Activated CD4-positive, alpha-beta T cell treated with anti-CD3 and anti-CD28 coated beads, Interleukin-2, amount 10 ng/mL, durations not matched to agents 7 days and 5 days (primary cell): ENCODE measurements around the gene ZNF148. TPM values are rescaled to one million over a fixed set of nuclear protein-coding genes. Genes with fewer than 3 reads are reported as not detected.

Experiments
- CTCF ChIA-PET: fragments of 350-600 bp; sonication (Branson Sonifier 250); formaldehyde crosslinking; loops from one replicate; lab custom pipeline; 2021; ENCODE audit warnings: antibody characterized with exemption; lab: Charles Lee
- POLR2A ChIA-PET: fragments of 350-600 bp; sonication (Branson Sonifier 250); formaldehyde crosslinking; loops from one replicate; lab custom pipeline; 2021; ENCODE audit warnings: antibody characterized with exemption; lab: Charles Lee
- DNase-seq: peaks from one replicate; pipeline ENCODE4 v3.0.0-alpha.2; 2020
- H3K27ac Mint-ChIP-seq: one replicate; pipeline ENCODE4 v1.8.0; 2021; ENCODE audit warnings: mild to moderate bottlenecking, moderate library complexity, mixed read lengths
- H3K27me3 Mint-ChIP-seq: one replicate; pipeline ENCODE4 v1.8.0; 2021; ENCODE audit warnings: mixed read lengths
- H3K36me3 Mint-ChIP-seq: one replicate; pipeline ENCODE4 v1.8.0; 2021; ENCODE audit warnings: low read depth, mixed read lengths
- H3K4me1 Mint-ChIP-seq: one replicate; pipeline ENCODE4 v1.8.0; 2021; ENCODE audit warnings: mixed read lengths
- H3K4me3 Mint-ChIP-seq: one replicate; pipeline ENCODE4 v1.8.0; 2021; ENCODE audit warnings: mild to moderate bottlenecking, moderate library complexity, mixed read lengths
- H3K9me3 Mint-ChIP-seq: one replicate; pipeline ENCODE4 v1.8.0; 2021; ENCODE audit warnings: mixed read lengths
- total RNA-seq, 2 experiments: library from RNA; stranded (reverse); gene quantifications; one replicate each; pipeline ENCODE4 v1.2.3, GENCODE V29; 2021

Gene ZNF148
- total RNA-seq, 2 experiments from 2014 or later, result 39.3 to 46.1 TPM

DNA sequence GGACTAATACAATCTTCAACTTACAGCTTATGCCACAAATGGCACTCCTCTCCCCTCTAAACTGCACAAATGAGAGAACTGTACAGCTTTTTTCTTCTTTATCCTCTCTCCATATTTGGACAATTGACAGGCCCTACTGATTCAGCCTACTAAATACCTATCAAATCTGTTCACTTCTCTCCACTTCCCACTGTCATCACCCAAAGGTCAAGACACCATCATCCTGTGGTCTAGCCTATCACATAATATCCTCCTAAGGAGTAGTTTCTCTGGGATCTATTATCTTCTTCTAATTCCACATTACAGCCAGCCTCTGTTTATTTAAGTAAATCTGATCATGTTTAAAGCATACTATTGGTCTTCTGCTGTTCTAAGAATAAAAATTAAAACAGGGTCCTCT lies 129.6 kb downstream of the ZNF148 start:
- Mint-ChIP-seq H3K4me3 (no peak overlapping the region), H3K4me1 (peaks cover 4% of the 10 kb centered on the region), H3K27ac (no peak overlapping the region), H3K27me3 (no peaks in the 10 kb centered on the region), H3K9me3 (no peaks in the 10 kb centered on the region), H3K36me3 (peaks cover 25% of the 10 kb centered on the region)
- ChIA-PET POLR2A (no interaction called here), CTCF (no interaction called here)
- DNase-seq, result no peak

DNA sequence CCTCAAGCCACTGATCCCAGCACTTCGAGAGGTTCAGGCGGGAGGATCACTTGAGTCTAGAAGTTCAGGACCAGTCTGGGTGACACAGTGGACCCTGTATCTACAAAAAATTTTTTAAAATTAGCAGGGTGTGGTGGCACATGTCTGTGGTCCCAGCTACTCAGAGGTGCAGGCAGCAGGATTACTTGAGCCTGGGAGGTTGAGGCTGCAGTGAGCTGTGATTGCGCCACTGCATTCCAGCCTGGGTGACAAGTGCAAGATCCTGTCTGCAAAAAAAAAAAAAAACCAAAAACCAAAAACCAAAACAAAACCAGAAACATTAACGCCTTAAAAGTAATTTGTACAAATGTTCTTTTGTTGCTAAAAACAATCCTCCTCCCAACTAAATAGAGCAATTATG lies 134.6 kb downstream of the ZNF148 start:
- H3K27ac Mint-ChIP-seq, result no peak overlapping the region
- POLR2A ChIA-PET, result no interaction called here
- no peak for DNase-seq

DNA sequence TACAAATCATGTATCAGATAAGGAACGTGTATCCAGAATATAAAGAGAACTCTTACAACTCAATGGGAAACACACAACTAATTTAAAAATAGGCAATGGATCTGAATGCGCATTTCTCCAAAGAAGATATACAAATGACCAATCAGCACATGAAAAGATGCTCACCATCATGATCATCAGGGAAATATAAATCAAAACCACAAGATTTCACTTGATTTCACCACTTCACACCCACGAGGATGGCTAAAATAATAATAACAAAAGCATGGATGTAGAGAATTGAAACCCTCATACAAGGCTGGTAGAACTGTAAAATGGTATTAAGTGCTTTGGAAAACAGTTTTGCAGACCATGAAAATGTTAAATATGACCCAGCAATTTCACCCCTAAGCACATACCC lies 135.9 kb downstream of the ZNF148 start:
- peaks cover 3% of the 10 kb centered on the region for H3K4me1 Mint-ChIP-seq
- H3K9me3 Mint-ChIP-seq, result peaks cover 9% of the 10 kb centered on the region
- DNase-seq, result no peak
- H3K27ac Mint-ChIP-seq, result no peak overlapping the region
- POLR2A ChIA-PET, result no interaction called here
- H3K36me3 Mint-ChIP-seq, result peaks cover 42% of the 10 kb centered on the region
- CTCF ChIA-PET, result no interaction called here
- H3K4me3 Mint-ChIP-seq, result no peak overlapping the region
- H3K27me3 Mint-ChIP-seq, result no peaks in the 10 kb centered on the region

More for the DNA sequence above, 134.6 kb downstream of the ZNF148 start:
- Mint-ChIP-seq H3K4me3 (no peak overlapping the region), H3K9me3 (peaks cover 7% of the 10 kb centered on the region), H3K36me3 (peaks cover 43% of the 10 kb centered on the region), H3K27me3 (no peaks in the 10 kb centered on the region), H3K4me1 (peaks cover 3% of the 10 kb centered on the region)
- CTCF ChIA-PET, result no interaction called here

DNA sequence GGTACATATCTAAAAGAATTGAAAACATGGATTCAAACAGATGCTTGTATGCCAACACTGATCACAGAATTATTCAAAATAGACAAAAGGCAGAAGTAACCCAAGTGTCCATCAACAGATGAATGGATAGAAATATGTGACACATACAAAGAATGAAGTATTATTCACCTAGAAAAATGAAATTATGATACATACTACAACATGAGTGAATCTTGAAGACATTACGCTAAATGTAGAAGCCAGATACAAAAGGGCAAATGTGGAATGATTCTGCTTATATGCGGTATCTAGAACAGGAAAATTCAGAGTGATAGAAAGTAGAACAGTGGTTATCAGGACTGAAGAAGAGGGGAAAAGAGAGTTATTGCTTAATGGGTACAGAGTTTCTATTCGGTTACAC lies 136.4 kb downstream of the ZNF148 start:
- peaks cover 9% of the 10 kb centered on the region for H3K9me3 Mint-ChIP-seq
- H3K4me1 Mint-ChIP-seq, result peaks cover 3% of the 10 kb centered on the region
- POLR2A ChIA-PET, result no interaction called here
- no peaks in the 10 kb centered on the region for H3K27me3 Mint-ChIP-seq
- H3K36me3 Mint-ChIP-seq, result peaks cover 43% of the 10 kb centered on the region
- no peak for DNase-seq
- no peak overlapping the region for H3K27ac Mint-ChIP-seq
- CTCF ChIA-PET, result no interaction called here
- no peak overlapping the region for H3K4me3 Mint-ChIP-seq

DNA sequence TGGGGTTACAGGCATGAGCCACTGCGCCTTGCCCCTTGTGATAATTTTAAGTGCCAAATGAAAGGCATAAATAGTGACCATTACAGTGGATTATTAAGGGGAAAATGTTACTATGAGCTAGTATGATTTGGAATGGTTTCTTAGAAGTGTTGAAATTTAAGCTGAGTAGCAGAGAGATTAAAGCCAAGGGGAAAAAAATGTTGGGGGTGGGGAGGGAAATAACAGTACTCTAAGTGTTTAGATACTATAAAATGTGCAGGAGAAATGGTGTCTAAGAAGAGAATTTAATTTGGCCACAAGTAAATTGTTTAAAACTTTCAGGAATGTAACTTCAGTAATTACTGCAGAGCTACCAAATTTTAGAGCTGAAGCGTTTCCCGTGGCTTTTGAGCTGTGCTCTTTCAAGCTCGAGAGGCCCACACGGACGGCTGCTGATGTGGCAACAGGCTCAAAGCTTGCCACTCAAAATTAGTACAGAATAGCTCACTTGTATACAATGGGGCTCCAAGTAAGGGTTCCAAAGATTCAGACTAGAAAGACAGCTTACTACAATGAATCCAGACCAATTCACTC lies 138.7 kb downstream of the ZNF148 start:
- Mint-ChIP-seq H3K4me1 (peaks cover 9% of the 10 kb centered on the region), H3K9me3 (peaks cover 9% of the 10 kb centered on the region), H3K4me3 (no peak overlapping the region), H3K36me3 (peaks cover 55% of the 10 kb centered on the region), H3K27me3 (no peaks in the 10 kb centered on the region), H3K27ac (no peak overlapping the region)
- CTCF ChIA-PET, result no interaction called here
- no peak for DNase-seq
- POLR2A ChIA-PET, result no interaction called here

DNA sequence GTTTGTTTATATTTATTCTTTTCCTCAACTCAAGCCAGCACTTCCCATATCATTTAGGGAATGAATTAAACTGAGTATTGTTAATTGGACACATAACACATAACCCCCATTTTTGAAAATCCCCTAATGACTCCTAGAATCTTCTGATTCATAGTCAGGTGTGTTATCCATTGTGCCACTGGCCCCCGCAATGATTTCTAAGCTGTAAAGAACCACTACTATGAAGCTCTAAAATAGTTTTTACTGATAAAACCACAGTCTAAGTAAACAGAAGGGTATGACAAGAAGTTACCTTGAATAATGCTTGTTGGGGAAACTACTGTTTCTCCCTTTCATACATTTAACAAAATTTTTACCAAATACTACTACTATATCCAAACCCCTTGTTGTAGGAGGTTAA lies 140.3 kb downstream of the ZNF148 start:
- CTCF ChIA-PET, result no interaction called here
- POLR2A ChIA-PET, result no interaction called here
- Mint-ChIP-seq H3K36me3 (peaks cover 50% of the 10 kb centered on the region), H3K9me3 (peaks cover 9% of the 10 kb centered on the region), H3K27me3 (no peaks in the 10 kb centered on the region), H3K4me3 (no peak overlapping the region), H3K27ac (no peak overlapping the region), H3K4me1 (peaks cover 6% of the 10 kb centered on the region)
- DNase-seq, result no peak

DNA sequence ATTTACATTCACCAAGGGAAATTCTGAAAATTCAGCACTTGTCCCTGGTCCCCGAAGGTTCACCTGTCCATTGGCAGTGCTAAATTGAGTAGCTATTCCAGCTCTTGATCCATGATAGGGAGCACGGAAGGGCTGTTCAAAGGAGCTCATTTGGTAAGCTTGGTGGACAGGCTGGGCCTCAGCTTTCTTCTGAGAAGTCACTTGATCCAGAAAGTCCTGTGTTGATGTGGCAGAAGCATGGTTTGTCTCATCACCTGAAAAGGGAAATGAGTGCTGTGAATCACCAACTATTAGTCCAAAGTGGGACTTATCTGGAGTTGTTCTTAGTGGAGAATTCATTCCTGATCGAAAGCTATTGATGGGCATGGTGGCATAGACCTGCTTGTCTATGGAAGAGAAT lies 142.7 kb downstream of the ZNF148 start:
- Mint-ChIP-seq H3K4me3 (no peak overlapping the region), H3K9me3 (peaks cover 9% of the 10 kb centered on the region), H3K27ac (no peak overlapping the region), H3K27me3 (no peaks in the 10 kb centered on the region), H3K4me1 (peaks cover 6% of the 10 kb centered on the region), H3K36me3 (peaks cover 44% of the 10 kb centered on the region)
- CTCF ChIA-PET, result interaction anchor here (0.7 kb wide), 1 partner anchor 19 kb away, joined by 3 read pairs; no protein-coding TSS in a partner anchor
- POLR2A ChIA-PET, result no interaction called here
- DNase-seq, result no peak

DNA sequence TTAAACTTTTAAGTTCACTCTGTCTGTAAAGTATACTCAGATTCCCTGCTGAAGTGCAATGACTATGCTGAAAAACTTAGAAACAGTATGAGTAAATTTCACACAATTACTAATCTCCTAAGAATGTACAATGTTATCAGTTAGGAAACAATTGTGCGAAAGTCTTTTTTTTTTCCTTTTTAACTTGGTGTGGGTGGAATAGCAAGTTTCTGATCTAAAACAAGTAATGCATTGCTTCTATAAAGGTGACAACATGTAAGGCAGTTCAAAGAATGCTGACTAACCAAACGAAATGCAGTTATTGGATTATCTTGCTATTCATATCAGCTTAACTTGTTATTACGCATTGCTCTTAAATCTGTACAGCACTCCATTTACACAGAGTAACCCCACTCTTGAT lies 143.2 kb downstream of the ZNF148 start:
- no peak for DNase-seq
- Mint-ChIP-seq H3K9me3 (peaks cover 7% of the 10 kb centered on the region), H3K27ac (no peak overlapping the region), H3K36me3 (peaks cover 39% of the 10 kb centered on the region), H3K4me1 (peaks cover 6% of the 10 kb centered on the region), H3K27me3 (no peaks in the 10 kb centered on the region), H3K4me3 (no peak overlapping the region)
- POLR2A ChIA-PET, result no interaction called here
- CTCF ChIA-PET, result interaction anchor here (0.7 kb wide), 1 partner anchor 20 kb away, joined by 3 read pairs; no protein-coding TSS in a partner anchor

DNA sequence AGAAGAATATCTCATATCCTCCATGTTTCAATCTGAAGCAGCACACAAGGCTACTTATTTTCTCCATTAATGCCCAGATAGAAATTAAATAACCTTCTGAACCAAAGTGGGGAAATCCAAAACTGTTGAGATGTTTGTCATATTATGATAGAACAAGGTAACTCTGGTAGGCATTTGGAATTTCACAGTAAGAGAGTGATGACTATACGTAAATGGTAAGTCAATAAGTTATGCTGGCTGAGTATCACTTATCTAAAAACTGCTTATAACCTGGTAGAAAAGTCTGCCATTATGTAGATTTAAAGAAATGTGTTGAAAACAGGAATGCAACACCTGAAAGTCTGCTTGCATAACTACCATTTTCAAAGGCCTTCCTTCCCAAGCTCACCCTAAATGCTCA lies 145.4 kb downstream of the ZNF148 start:
- Mint-ChIP-seq H3K4me3 (no peak overlapping the region), H3K27me3 (no peaks in the 10 kb centered on the region), H3K9me3 (no peaks in the 10 kb centered on the region), H3K4me1 (peaks cover 6% of the 10 kb centered on the region), H3K27ac (no peak overlapping the region), H3K36me3 (peaks cover 25% of the 10 kb centered on the region)
- CTCF ChIA-PET, result no interaction called here
- no peak for DNase-seq
- POLR2A ChIA-PET, result no interaction called here

DNA sequence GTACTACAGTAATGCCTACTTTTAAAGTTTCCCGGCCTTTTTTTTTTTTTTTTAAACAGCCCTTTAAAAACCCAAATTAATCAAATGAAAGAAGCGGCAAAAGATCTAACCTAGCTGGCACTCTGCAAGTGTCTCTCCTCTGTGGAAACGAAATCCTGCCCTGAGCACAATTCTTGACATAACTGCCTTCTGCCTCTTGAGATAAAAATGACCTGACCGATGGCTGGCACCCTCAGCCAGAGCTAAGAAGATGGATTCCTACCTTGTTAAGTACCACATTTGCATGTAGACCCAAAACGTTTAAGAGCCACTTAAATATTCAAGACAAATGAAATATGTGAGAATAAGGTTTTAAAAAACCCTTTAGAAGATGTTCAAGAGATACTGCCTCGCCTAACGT lies 146.0 kb downstream of the ZNF148 start:
- no peak overlapping the region for H3K27ac Mint-ChIP-seq
- no peak for DNase-seq
- CTCF ChIA-PET, result no interaction called here
- H3K4me1 Mint-ChIP-seq, result peaks cover 6% of the 10 kb centered on the region
- H3K4me3 Mint-ChIP-seq, result no peak overlapping the region
- peaks cover 24% of the 10 kb centered on the region for H3K36me3 Mint-ChIP-seq
- no peaks in the 10 kb centered on the region for H3K9me3 Mint-ChIP-seq
- H3K27me3 Mint-ChIP-seq, result no peaks in the 10 kb centered on the region
- POLR2A ChIA-PET, result no interaction called here

DNA sequence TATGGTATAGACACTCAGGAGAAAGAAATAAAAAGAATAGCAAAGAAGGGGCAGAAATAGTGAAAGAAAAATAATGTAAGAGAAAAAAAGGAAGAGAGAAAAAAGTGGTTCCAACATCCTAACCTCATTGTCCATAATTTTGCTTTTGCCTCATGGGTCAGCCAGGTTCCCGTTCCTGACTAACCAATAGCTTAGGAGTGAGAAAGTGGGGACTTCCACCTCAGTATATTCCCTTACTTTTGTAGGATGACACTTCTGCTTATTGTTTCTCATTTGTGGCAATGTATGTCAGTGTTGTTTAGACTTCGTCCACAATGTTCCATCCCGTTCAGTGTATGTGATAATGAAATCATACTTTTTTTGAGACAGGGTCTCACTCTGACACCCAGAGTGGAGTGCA lies 153.3 kb downstream of the ZNF148 start:
- Mint-ChIP-seq H3K9me3 (no peaks in the 10 kb centered on the region), H3K27ac (no peak overlapping the region), H3K4me3 (no peak overlapping the region), H3K4me1 (peaks cover 5% of the 10 kb centered on the region), H3K36me3 (no peaks in the 10 kb centered on the region), H3K27me3 (no peaks in the 10 kb centered on the region)
- ChIA-PET POLR2A (no interaction called here), CTCF (no interaction called here)
- DNase-seq, result no peak

DNA sequence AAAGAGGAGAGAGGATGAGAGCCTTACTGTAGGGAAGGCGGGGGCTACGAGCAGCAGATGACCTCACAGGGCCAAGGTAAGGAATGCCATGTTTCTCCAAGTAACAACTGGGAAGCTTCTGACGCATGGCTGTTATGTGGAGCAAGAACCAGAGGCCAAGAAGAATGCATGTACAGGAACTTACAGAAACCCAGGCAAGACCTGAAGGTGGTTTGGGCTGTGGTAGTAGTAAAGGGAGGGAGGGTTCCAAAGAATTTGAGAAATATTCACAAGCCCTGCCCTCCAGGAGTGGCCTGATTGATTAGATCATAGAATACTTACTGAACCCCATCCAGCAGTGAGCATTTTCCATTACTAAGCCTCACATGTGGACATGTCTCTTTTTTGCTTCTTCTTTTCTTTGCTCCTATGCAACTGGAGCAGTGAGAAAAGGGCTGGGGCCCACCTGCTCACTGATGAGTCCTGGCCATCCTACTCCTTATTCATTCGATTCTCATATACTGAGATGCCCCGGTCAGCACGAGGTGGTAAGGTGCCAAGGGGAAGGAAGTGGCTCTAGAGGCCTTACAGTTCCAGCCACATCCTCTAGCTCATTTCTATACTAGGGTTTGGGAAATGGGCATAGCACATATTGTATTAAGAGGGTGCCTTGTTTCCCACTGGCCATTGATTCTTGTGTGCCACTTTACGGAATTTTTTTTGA lies 154.2 kb downstream of the ZNF148 start:
- no peaks in the 10 kb centered on the region for H3K9me3 Mint-ChIP-seq
- CTCF ChIA-PET, result no interaction called here
- no peak overlapping the region for H3K27ac Mint-ChIP-seq
- peaks cover 5% of the 10 kb centered on the region for H3K4me1 Mint-ChIP-seq
- POLR2A ChIA-PET, result no interaction called here
- no peak for DNase-seq
- no peaks in the 10 kb centered on the region for H3K36me3 Mint-ChIP-seq
- no peaks in the 10 kb centered on the region for H3K27me3 Mint-ChIP-seq
- no peak overlapping the region for H3K4me3 Mint-ChIP-seq

DNA sequence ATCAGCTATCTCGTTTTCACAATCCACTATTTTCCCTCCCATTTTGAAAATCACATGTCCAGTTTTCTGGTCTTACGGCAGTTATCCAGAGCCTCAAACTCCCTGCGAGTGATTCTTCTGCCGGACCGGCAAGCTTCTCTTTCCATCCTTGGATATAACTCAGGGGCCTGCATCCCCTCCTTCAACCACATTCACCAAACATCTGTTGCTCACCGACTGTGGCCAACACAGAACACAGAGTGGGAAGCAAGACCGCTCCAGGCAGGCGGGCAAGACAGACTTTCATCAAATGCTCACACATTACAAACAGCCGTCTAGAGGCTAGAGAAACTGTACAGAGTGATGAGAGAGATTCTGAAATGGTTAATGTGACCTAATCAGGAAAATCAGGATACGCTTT lies 154.9 kb downstream of the ZNF148 start:
- Mint-ChIP-seq H3K4me3 (no peak overlapping the region), H3K27ac (no peak overlapping the region), H3K9me3 (no peaks in the 10 kb centered on the region), H3K4me1 (peaks cover 5% of the 10 kb centered on the region), H3K36me3 (no peaks in the 10 kb centered on the region), H3K27me3 (peaks cover 3% of the 10 kb centered on the region)
- DNase-seq, result no peak
- POLR2A ChIA-PET, result no interaction called here
- CTCF ChIA-PET, result interaction anchor here (1.0 kb wide), 1 partner anchor 32 kb away, joined by 3 read pairs; no protein-coding TSS in a partner anchor
